Ovary (tissue), 9 donors: ENCODE data around the gene ARAP1. TPM values are rescaled to one million over a fixed set of nuclear protein-coding genes. Genes with fewer than 3 reads are reported as not detected.

Experiments used
- DNase-seq, 5 donors: peaks; one replicate each; pipeline ENCODE4 v3.0.0-alpha.2; 2019 to 2020
- H3K27ac ChIP-seq, 2 donors: fragments of 200-600 bp; one replicate each; pipeline versions ENCODE4 v1.5.1 to v1.8.0; 2019 to 2022
- H3K27me3 ChIP-seq: fragments of 200-600 bp; one replicate; pipeline ENCODE4 v1.8.0; 2022
- H3K36me3 ChIP-seq: fragments of 200-600 bp; sonication (generic); one replicate; pipeline ENCODE4 v1.5.1; 2019
- H3K4me1 ChIP-seq: one replicate; pipeline ENCODE4 v1.8.1; 2013; ENCODE audit warnings: mild to moderate bottlenecking, moderate library complexity; ENCODE audit not compliant: insufficient read depth
- H3K4me3 ChIP-seq: fragments of 200-600 bp; sonication (generic); one replicate; pipeline ENCODE4 v1.5.1; 2017
- H3K9me3 ChIP-seq, 2 donors: fragments of 200-600 bp in 1 of 2; sonication (generic) in 1 of 2; one replicate each; pipeline versions ENCODE4 v1.5.1 to v1.8.1; 2013 to 2019; ENCODE audit warnings: mild to moderate bottlenecking in 1 of 2, moderate library complexity in 1 of 2
- EP300 ChIP-seq: sonication (generic); formaldehyde crosslinking; IDR thresholded peaks from one replicate; pipeline ENCODE4 v1.6.1; 2017; ENCODE audit warnings: antibody characterized with exemption
- POLR2A ChIP-seq: fragments of 450-650 bp; IDR thresholded peaks from one replicate; pipeline ENCODE4 v1.6.1; 2017; ENCODE audit warnings: antibody characterized with exemption, mild to moderate bottlenecking, moderate library complexity
- WGBS, 3 donors: extraction: QIAGEN DNeasy Blood & Tissue Kit in 1 of 3; methylation state at CpG; one replicate each; pipeline versions ENCODE4 v1.1.5 to v1.1.7; 2013 to 2017; 5-methylcytosine and 5-hydroxymethylcytosine counted together
- intact Hi-C, 4 donors: fragments of 100-400 bp; cut with DNase I; formaldehyde crosslinking; loops; one replicate each; pipeline versions ENCODE4 v1.11.0 to v1.15.1; 2022 to 2023
- polyA plus RNA-seq, 2 donors: library from polyadenylated mRNA; stranded (reverse); fragments of 200-250 nt in 1 of 2; fragments of 350-450 nt in 1 of 2; fragmentation: Illumina TruSeq in 1 of 2; extraction: RNeasy Lipid Tissue Mini Kit (QIAGEN cat#74804) in 1 of 2; gene quantifications; one replicate each; pipeline ENCODE4 v1.2.3, GENCODE V29; 2013 to 2014
- total RNA-seq, 7 donors: library from RNA; depleted of rRNA in 2 of 7; stranded (reverse); fragments of >200 nt in 2 of 7; fragmentation: NEBNext Ultra II Directional in 3 of 7; extraction: Animal tissue kit (Norgen Biotek cat#: 25700) in 3 of 7; gene quantifications; one replicate each; pipeline versions ENCODE4 v1.1.0 to v1.2.4, GENCODE V29; 2016 to 2023
- TF ChIP-seq, protein P1 (sequence below), 3 donors: fragments of 450-650 bp in 2 of 3; fragments of 200-600 bp in 1 of 3; IDR thresholded peaks; one replicate each; pipeline versions ENCODE4 v1.5.1 to v1.8.0; 2016 to 2022; ENCODE audit warnings: antibody characterized with exemption in 3 of 3, mild to moderate bottlenecking in 1 of 3
- donor health status: DM: no; HTN: no; CAD: no; lungs with moderate emphysema.
- donor health status: DM: no; HTN: no; CAD: no.
- donor health status: Bipolar disorder and iron deficiency.
- donor health status: DM: yes; HTN: yes; CAD: no.
- donor health status: DM: no; HTN: no; CAD: no.
- donor health status: DM: yes; HTN: yes; CAD: no.

ARAP1 gene
- total and polyA plus RNA-seq, 9 donors = 39.0 to 162 (median 79.0) TPM

DNA sequence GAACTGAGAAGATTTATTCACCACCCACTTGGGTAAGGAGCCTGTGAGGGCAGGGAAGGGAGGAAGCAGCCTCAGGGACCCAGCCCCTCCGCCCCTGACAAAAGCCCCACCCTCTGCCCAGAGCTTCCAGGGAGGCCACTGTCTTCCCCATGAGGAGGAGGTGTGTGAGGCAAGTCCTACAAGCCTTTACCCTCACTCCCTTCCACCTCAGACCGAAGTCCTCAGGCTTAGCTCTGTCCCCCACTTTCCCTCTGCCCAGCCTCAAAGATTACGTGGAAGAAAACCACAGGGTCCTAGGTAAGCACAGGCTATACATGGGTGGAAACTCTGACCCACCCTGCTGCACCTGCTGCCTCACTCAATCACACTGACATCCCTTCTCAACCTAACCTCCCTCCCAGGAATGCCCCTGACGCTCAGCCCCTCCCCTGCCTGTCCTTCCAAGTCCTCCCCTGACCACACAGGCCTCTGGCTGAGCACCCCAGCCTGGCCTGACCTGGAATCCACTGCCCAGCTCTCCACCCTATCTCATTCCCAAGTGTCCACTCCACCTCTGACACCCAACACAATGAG is 3.6 kb upstream of the ARAP1 start:
- peaks cover 16% of the 10 kb centered on the region for H3K4me1 ChIP-seq
- TF ChIP-seq POLR2A = no peak
- no peak for TF ChIP-seq EP300
- TF ChIP-seq, protein P1, sequence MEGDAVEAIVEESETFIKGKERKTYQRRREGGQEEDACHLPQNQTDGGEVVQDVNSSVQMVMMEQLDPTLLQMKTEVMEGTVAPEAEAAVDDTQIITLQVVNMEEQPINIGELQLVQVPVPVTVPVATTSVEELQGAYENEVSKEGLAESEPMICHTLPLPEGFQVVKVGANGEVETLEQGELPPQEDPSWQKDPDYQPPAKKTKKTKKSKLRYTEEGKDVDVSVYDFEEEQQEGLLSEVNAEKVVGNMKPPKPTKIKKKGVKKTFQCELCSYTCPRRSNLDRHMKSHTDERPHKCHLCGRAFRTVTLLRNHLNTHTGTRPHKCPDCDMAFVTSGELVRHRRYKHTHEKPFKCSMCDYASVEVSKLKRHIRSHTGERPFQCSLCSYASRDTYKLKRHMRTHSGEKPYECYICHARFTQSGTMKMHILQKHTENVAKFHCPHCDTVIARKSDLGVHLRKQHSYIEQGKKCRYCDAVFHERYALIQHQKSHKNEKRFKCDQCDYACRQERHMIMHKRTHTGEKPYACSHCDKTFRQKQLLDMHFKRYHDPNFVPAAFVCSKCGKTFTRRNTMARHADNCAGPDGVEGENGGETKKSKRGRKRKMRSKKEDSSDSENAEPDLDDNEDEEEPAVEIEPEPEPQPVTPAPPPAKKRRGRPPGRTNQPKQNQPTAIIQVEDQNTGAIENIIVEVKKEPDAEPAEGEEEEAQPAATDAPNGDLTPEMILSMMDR (IDR thresholded peaks at IDR 0.05) = no peak
- intact Hi-C loops = no loop called here
- no peak for DNase-seq
- no peak overlapping the region for H3K27ac ChIP-seq
- no peaks in the 10 kb centered on the region for H3K36me3 ChIP-seq
- no peaks in the 10 kb centered on the region for H3K27me3 ChIP-seq
- 86 to 87% (median 87%) methylated on average over 4 of the region's 4 CpGs for WGBS, 3 donors
- H3K9me3 ChIP-seq = no peaks in the 10 kb centered on the region
- H3K4me3 ChIP-seq = no peak overlapping the region

GRCh38 chr11:72754544-72755155 is 2.4 kb upstream of the ARAP1 start:
- no peaks in the 10 kb centered on the region for H3K27me3 ChIP-seq
- H3K9me3 ChIP-seq = no peaks in the 10 kb centered on the region
- no peak overlapping the region for H3K4me3 ChIP-seq
- H3K27ac ChIP-seq = no peak overlapping the region
- TF ChIP-seq EP300 (no peak), POLR2A (no peak)
- TF ChIP-seq, protein P1 (IDR thresholded peaks at IDR 0.05) = no peak
- no peaks in the 10 kb centered on the region for H3K36me3 ChIP-seq
- WGBS, 3 donors = 86 to 87% (median 86%) methylated on average over 48 of the region's 48 CpGs
- DNase-seq = no peak
- intact Hi-C loops = no loop called here
- H3K4me1 ChIP-seq = peaks cover 16% of the 10 kb centered on the region

- 93 to 96% (median 94%) methylated on average over 8 of the region's 8 CpGs for WGBS, 3 donors
- DNase-seq = no peak
- Histone ChIP-seq H3K9me3 (no peaks in the 10 kb centered on the region), H3K36me3 (no peaks in the 10 kb centered on the region), H3K27me3 (no peaks in the 10 kb centered on the region), H3K27ac (no peak overlapping the region), H3K4me3 (no peak overlapping the region), H3K4me1 (peaks cover 14% of the 10 kb centered on the region)
- intact Hi-C loops = no loop called here
- no peak for TF ChIP-seq EP300
These were observed 1.9 kb upstream of the ARAP1 start for GRCh38 chr11:72754149-72754543.

DNA sequence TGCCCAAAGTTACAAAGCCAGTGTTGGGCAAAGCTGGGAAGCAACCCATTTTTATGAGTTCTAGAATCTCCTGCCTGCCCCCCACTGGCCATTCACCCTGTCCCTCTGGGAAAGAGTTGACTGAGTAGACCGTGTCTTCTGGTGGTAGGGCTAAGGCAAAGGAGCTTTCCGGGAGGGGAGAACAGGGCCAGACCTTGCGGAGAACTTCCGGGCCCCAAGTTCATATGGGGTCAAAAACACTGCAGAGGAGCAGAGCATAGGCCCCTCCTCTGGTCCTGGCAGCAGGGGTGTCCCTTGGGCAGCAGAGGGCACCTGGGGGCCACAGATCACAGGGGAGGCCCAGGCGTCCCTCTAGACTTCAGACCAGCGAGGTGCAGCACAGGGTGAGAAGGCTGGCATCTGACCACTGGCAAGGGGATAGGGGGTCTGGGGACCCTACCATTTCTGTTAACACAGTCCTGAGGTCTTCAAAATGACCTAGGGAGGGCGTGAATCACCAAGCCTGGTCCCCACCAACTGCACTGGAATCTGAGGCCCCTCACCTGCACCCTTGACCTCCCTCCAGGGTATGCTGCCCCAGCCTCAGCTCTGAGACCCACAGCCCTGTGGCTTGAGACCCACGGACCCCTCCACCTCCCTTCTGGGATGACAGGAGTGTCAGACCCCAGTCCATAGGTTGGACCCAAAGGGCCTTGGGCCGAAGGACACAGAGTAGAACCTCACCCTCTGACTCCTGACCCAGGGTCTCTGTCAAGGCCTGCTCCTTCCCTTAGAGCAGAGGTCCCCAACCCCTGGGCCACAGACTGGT is 1.3 kb upstream of the ARAP1 start:
- Histone ChIP-seq H3K4me3 (no peak overlapping the region), H3K9me3 (no peaks in the 10 kb centered on the region), H3K36me3 (no peaks in the 10 kb centered on the region), H3K27me3 (no peaks in the 10 kb centered on the region), H3K27ac (no peak overlapping the region), H3K4me1 (peaks cover 10% of the 10 kb centered on the region)
- no peak for TF ChIP-seq EP300
- TF ChIP-seq, protein P1 (IDR thresholded peaks at IDR 0.05) = no peak
- TF ChIP-seq POLR2A = no peak
- intact Hi-C loops = no loop called here
- no peak for DNase-seq
- 89 to 96% (median 92%) methylated on average over 9 of the region's 9 CpGs for WGBS, 3 donors
